Trophoblast cell (in vitro differentiated cells and primary cell): Measurements from ENCODE around the gene NACAD.
"Not testable (repeated sequence)": the region's sequence is repeated elsewhere in the genome, so short reads cannot be mapped to it uniquely, and the experiment has no call there.

Experiments used
- DNase-seq, 2 donors: peaks; one replicate each; pipeline ENCODE4 v3.0.0-alpha.2; 2016
- H2AFZ ChIP-seq: 2 replicates; pipeline ENCODE4 v1.6.1; 2013; ENCODE audit warnings: low read length, moderate library complexity, mild to moderate bottlenecking; ENCODE audit not compliant: insufficient read depth, poor library complexity
- H2AK5ac ChIP-seq: 2 replicates; pipeline ENCODE4 v1.6.1; 2013; ENCODE audit warnings: mild to moderate bottlenecking, low read length
- H2BK120ac ChIP-seq: 2 replicates; pipeline ENCODE4 v1.6.1; 2013; ENCODE audit warnings: low read length, mild to moderate bottlenecking, moderate library complexity; ENCODE audit not compliant: insufficient read depth, poor library complexity
- H2BK12ac ChIP-seq: 2 replicates; pipeline ENCODE4 v1.6.1; 2013; ENCODE audit warnings: mild to moderate bottlenecking, low read length, moderate library complexity
- H2BK5ac ChIP-seq: 2 replicates; pipeline ENCODE4 v1.6.1; 2013; ENCODE audit warnings: low read length, low read depth, moderate library complexity, mild to moderate bottlenecking; ENCODE audit not compliant: poor library complexity
- H3K14ac ChIP-seq: 2 replicates; pipeline ENCODE4 v1.6.1; 2013; ENCODE audit warnings: mild to moderate bottlenecking, low read length
- H3K18ac ChIP-seq: 2 replicates; pipeline ENCODE4 v1.6.1; 2013; ENCODE audit warnings: mild to moderate bottlenecking, low read length
- H3K23ac ChIP-seq: 2 replicates; pipeline ENCODE4 v1.6.1; 2013; ENCODE audit warnings: low read length
- H3K27ac ChIP-seq: 2 replicates; pipeline ENCODE4 v1.5.1; 2013; ENCODE audit warnings: low read depth, mild to moderate bottlenecking, inconsistent platforms, low read length, moderate library complexity
- H3K27me3 ChIP-seq: 2 replicates; pipeline ENCODE4 v1.6.1; 2013; ENCODE audit warnings: inconsistent platforms, mild to moderate bottlenecking, low read length, moderate library complexity; ENCODE audit not compliant: insufficient read depth
- H3K36me3 ChIP-seq, 2 experiments: 1 replicate in 1 of 2; 2 replicates in 1 of 2; pipeline ENCODE4 v1.6.1; 2013; ENCODE audit warnings: low read length in 2 of 2, mild to moderate bottlenecking in 2 of 2, moderate library complexity in 1 of 2; ENCODE audit not compliant: insufficient read depth in 2 of 2, control insufficient read depth in 1 of 2
- H3K4ac ChIP-seq: 2 replicates; pipeline ENCODE4 v1.6.1; 2013; ENCODE audit warnings: low read depth, mild to moderate bottlenecking, low read length, moderate library complexity
- H3K4me1 ChIP-seq, 2 experiments: 1 replicate in 1 of 2; 2 replicates in 1 of 2; pipeline ENCODE4 v1.6.1; 2013; ENCODE audit warnings: low read length in 2 of 2, mild to moderate bottlenecking in 2 of 2, moderate library complexity in 1 of 2; ENCODE audit not compliant: insufficient read depth in 2 of 2, control insufficient read depth in 1 of 2
- H3K4me2 ChIP-seq: 2 replicates; pipeline ENCODE4 v1.6.1; 2013; ENCODE audit warnings: inconsistent platforms, mild to moderate bottlenecking, low read length, moderate library complexity
- H3K4me3 ChIP-seq: 2 replicates; pipeline ENCODE4 v1.5.1; 2013; ENCODE audit warnings: mild to moderate bottlenecking, low read depth, low read length, inconsistent platforms
- H3K79me1 ChIP-seq: one replicate; pipeline ENCODE4 v1.6.1; 2013; ENCODE audit warnings: low read length
- H3K79me2 ChIP-seq: 2 replicates; pipeline ENCODE4 v1.6.1; 2013; ENCODE audit warnings: low read length, mild to moderate bottlenecking; ENCODE audit not compliant: control insufficient read depth, insufficient read depth, poor library complexity
- H3K9ac ChIP-seq: 2 replicates; pipeline ENCODE4 v1.6.1; 2013; ENCODE audit warnings: mild to moderate bottlenecking, low read length
- H3K9me3 ChIP-seq: 2 replicates; pipeline ENCODE4 v1.6.1; 2013; ENCODE audit warnings: low read depth, mild to moderate bottlenecking, control low read depth, inconsistent platforms, low read length; ENCODE audit not compliant: insufficient read depth
- H4K12ac ChIP-seq: 2 replicates; pipeline ENCODE4 v1.6.1; 2013; ENCODE audit warnings: low read depth, mild to moderate bottlenecking, low read length, moderate library complexity
- H4K8ac ChIP-seq: 2 replicates; pipeline ENCODE4 v1.6.1; 2013; ENCODE audit warnings: low read depth, mild to moderate bottlenecking, low read length, moderate library complexity
- H4K91ac ChIP-seq: one replicate; pipeline ENCODE4 v1.6.1; 2013; ENCODE audit warnings: low read depth, mild to moderate bottlenecking, low read length, moderate library complexity
- WGBS: extraction: QIAGEN DNeasy Blood & Tissue Kit; methylation state at CpG from one replicate; pipeline ENCODE4 v1.1.7; 2013; ENCODE audit warnings: missing lambda C conversion rate; ENCODE audit not compliant: insufficient read length, insufficient coverage; ENCODE audit errors: extremely low coverage; 5-methylcytosine and 5-hydroxymethylcytosine counted together

NACAD gene

DNA sequence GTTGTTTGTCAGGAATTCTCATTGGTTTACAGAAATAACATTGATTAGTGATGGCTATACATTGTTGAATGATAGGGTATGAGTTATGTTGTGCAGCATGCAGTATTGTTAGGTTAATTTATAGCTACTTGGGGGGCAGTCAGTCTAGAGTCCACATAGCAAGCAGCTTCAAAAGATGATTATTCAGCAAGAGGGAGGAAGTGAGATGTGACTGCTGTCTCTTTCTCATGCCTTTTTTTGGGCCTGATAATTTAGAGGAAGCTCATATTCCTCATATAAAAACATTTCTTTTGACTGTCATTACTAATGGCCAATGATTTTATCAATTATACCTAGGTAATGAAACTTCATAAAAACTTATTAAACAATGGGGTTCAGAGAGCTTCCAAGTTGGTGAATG lies 26.2 kb upstream of the NACAD start:
- no peak overlapping the region for H2BK120ac ChIP-seq
- H2AK5ac ChIP-seq = no peak overlapping the region
- no peak overlapping the region for H3K4me3 ChIP-seq
- no peak overlapping the region for H2AFZ ChIP-seq
- H3K36me3 ChIP-seq = no peaks in the 10 kb centered on the region
- no peak overlapping the region for H3K23ac ChIP-seq
- H3K4me1 ChIP-seq = no peaks in the 10 kb centered on the region
- no peak overlapping the region for H4K91ac ChIP-seq
- peaks cover 4% of the 10 kb centered on the region for H3K79me1 ChIP-seq
- no peak overlapping the region for H3K4me2 ChIP-seq
- no peak overlapping the region for H3K27ac ChIP-seq
- no peak overlapping the region for H3K4ac ChIP-seq
- no peak for DNase-seq
- no peak overlapping the region for H4K12ac ChIP-seq
- H4K8ac ChIP-seq = no peak overlapping the region
- H3K79me2 ChIP-seq = peaks cover 2% of the 10 kb centered on the region
- no peaks in the 10 kb centered on the region for H3K9me3 ChIP-seq
- no peak overlapping the region for H2BK12ac ChIP-seq
- H3K27me3 ChIP-seq = no peaks in the 10 kb centered on the region
- H3K9ac ChIP-seq = no peak overlapping the region
- H2BK5ac ChIP-seq = no peak overlapping the region
- no peak overlapping the region for H3K14ac ChIP-seq
- H3K18ac ChIP-seq = no peak overlapping the region

DNA sequence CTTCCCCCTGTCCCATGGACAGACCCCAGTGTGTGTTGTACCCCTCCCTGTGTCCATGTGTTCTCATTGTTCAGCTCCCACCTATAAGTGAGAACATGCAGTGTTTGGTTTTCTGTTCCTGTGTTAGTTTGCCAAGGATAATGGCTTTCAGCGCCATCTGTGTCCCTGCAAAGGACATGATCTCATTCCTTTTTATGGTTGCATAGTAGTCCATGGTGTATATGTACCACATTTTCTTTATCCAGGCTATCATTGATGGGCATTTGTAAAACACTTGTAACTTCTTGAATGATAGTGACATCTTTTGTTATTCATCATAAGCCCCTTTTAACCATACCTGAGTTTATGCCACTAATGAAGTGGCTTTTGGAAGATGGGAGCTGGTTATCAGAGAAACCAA lies 25.5 kb upstream of the NACAD start:
- not testable (repeated sequence) for H3K9ac ChIP-seq, H2AFZ ChIP-seq, H4K91ac ChIP-seq, H3K79me2 ChIP-seq, H3K4me1 ChIP-seq, H3K36me3 ChIP-seq, H3K27me3 ChIP-seq, H4K12ac ChIP-seq, H3K9me3 ChIP-seq, H3K18ac ChIP-seq, H3K4me3 ChIP-seq, H3K4ac ChIP-seq, H2BK12ac ChIP-seq, H2AK5ac ChIP-seq, H2BK5ac ChIP-seq, H2BK120ac ChIP-seq, H3K23ac ChIP-seq, H3K14ac ChIP-seq, DNase-seq, H3K27ac ChIP-seq, H3K79me1 ChIP-seq, H3K4me2 ChIP-seq, H4K8ac ChIP-seq
- no CpG with 5 or more reads among the region's 1 CpG for WGBS

DNA sequence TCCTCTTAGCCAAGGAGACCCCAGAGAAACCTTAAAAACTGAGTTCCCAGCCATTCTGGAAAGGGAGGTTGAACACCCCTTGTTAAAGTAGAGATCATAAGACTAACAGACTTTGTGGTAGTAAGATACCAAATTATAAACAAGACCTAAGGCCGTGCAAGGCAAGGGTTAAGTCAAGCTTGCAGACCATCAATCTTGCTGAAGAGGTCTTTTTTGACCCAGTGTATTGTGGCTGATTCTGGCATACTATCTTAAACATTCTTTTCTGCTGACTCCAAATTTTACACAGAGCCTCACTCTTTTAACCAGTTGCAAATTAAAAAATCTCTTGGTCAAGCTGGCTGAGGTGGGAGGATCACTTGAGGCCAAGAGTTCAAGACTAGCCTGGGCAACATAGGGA lies 23.9 kb upstream of the NACAD start:
- H3K4me1 ChIP-seq = no peaks in the 10 kb centered on the region
- H2AK5ac ChIP-seq = no peak overlapping the region
- H3K23ac ChIP-seq = no peak overlapping the region
- H3K27me3 ChIP-seq = no peaks in the 10 kb centered on the region
- peaks cover 2% of the 10 kb centered on the region for H3K79me2 ChIP-seq
- peaks cover 4% of the 10 kb centered on the region for H3K79me1 ChIP-seq
- H3K4me2 ChIP-seq = no peak overlapping the region
- no CpG with 5 or more reads among the region's 1 CpG for WGBS
- DNase-seq = no peak
- no peak overlapping the region for H3K27ac ChIP-seq
- no peak overlapping the region for H2BK120ac ChIP-seq
- no peak overlapping the region for H3K14ac ChIP-seq
- no peak overlapping the region for H2BK5ac ChIP-seq
- H3K9me3 ChIP-seq = no peaks in the 10 kb centered on the region
- no peak overlapping the region for H4K91ac ChIP-seq
- H2BK12ac ChIP-seq = no peak overlapping the region
- H3K4ac ChIP-seq = no peak overlapping the region
- H3K18ac ChIP-seq = no peak overlapping the region
- H3K36me3 ChIP-seq = peaks cover 10 to 13% of the 10 kb centered on the region in 2 experiments
- H4K12ac ChIP-seq = no peak overlapping the region
- H3K4me3 ChIP-seq = no peak overlapping the region
- no peak overlapping the region for H2AFZ ChIP-seq
- no peak overlapping the region for H4K8ac ChIP-seq
- no peak overlapping the region for H3K9ac ChIP-seq

DNA sequence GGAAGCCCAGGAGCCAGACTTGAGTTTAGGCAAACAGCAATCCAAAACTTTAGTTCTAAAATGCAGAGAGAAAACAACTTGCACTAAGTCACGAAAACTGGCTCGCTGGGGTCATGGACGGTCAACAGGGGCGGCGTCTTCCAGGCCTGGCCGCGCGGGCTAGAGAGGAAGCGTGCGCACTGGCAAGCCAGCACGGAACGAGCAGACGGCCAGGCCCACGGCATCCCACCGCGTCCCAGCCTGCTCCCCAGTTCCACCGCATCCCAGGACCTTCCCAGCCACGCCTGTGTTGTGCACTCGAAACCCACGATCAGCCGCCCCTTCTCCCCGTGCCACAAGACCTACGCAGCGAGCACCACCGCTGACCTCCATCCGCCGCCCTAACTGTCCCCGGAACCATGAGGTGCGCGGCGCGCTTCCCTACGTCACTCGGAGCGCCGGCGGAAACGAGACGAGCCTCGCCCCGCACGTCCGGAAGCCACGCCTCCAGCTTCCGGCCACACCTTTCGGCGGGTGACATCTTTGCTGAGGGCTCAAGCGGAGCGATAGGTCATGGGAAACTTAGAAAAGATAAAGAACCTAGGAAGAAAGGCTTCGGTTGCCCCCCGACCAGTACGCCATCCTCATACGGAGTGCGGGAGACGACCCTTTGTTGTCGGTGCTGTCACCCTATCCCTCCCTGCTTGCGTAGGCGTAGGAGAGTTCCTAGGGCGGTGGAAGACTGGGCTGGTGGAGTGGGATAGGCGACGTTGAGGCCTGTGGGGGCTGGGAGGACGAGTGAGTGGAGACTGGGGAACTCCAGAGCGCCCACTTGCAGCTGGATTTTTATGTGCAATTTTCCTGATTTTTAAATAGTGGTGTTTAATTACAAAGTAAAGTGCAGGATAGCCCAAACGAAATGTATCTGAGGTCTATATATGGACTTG lies 22.8 kb upstream of the NACAD start, which contains the start of gene TBRG4:
TSS of gene TBRG4 (minus strand) at position 400 of the 926 bp plus-strand sequence. CDS start 2,460 bp downstream, outside the sequence.
- H2AK5ac ChIP-seq = peak within 1 kb of the TSS; percentile 75

More for the DNA sequence above, 22.8 kb upstream of the NACAD start, which contains the start of gene TBRG4:
- Histone ChIP-seq H3K14ac (peak within 1 kb of the TSS; percentile 90), H3K27ac (peak within 1 kb of the TSS; percentile 85), H3K23ac (no peak within 1 kb of the TSS), H3K4ac (peak within 1 kb of the TSS; percentile 67), H3K9me3 (no peaks in the 10 kb centered on the region), H3K36me3 (peaks cover 18 to 23% of the 10 kb centered on the region in 2 experiments), H3K4me3 (peak within 1 kb of the TSS; percentile 100), H3K4me2 (peak within 1 kb of the TSS; percentile 72), H2BK5ac (peak within 1 kb of the TSS; percentile 49), H2AFZ (peak within 1 kb of the TSS; percentile 94), H2BK120ac (peak within 1 kb of the TSS; percentile 58), H3K4me1 (no peaks in the 10 kb centered on the region), H3K79me2 (peaks cover 2% of the 10 kb centered on the region), H3K27me3 (no peaks in the 10 kb centered on the region), H4K91ac (peak within 1 kb of the TSS; percentile 60), H3K9ac (peak within 1 kb of the TSS; percentile 98), H2BK12ac (no peak within 1 kb of the TSS), H4K8ac (peak within 1 kb of the TSS; percentile 98), H3K18ac (peak within 1 kb of the TSS; percentile 94), H4K12ac (peak within 1 kb of the TSS; percentile 95), H3K79me1 (peaks cover 4% of the 10 kb centered on the region)
- WGBS = no CpG with 5 or more reads among the region's 64 CpGs
- peak; percentile 94 to 98 for DNase-seq
